ENCODE measurements around the gene MIGA1. TPM values are rescaled to one million over a fixed set of nuclear protein-coding genes. Genes with fewer than 3 reads are reported as not detected.

Gene MIGA1
- total and polyA plus RNA-seq, 2 of the 13 experiments (the other 11 are each of a cell fraction or from before 2014, with no cell fraction given), result 3.8 to 6.6 TPM

DNA sequence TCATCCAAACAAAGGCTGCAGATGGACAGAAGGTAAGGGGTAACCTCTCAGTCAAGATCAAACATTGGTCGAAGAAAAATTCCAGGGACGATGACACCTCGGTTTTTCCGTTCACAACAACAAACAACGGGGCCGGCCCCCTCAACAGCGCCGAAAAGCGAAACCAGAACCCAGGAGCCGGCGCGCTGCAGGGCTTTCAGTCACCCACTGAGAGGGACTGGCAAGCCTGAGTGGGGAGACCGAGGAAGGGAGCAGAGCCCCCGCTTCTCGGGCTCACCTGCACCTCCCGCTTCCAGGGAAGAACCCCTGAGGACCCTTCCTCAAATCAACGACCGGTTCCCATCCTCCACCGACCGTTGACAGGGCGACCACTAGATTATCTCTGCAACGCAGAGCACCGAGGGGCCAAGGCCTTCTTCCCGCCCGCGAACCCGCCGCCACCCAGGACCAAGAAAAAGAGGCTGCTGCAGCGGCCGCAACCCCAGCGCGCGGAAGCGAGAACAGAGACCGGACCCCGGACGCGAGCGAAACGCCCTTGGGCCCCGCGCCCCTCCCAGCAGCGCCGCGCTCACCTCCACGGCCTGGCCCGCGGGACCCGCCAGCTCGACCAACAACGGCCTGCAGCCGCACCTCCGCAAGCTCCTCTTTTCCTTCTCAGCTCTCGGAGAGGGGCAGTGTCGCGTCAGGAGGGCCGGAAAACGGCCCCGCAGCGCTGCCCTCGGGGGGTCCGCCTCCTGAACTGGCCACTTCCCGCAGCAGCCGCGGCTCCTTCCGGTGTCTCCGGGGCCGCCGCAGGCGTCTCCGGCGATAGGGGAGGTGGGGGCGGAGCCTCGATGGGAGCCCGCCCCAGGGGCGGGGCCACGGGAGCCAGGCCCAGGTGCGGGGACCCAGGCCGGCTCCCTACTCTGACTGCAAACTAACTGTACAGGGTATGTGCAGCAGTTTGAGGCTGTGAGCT is 20.1 kb upstream of the MIGA1 start, which contains the start of gene USP33 (continued):
- TF ChIP-seq FOSL1 (CRISPR knock-in tag; IDR thresholded peaks at IDR 0.05; ENCODE audit: borderline replicate concordance) (no peak), ZBTB3 (CRISPR knock-in tag; IDR thresholded peaks at IDR 0.05; ENCODE audit: borderline replicate concordance, low read depth) (no peak; the same call in 1 of the 2 replicates), ZNF30 (CRISPR knock-in tag; IDR thresholded peaks at IDR 0.05) (no peak), ZNF510 (CRISPR knock-in tag; IDR thresholded peaks at IDR 0.05; ENCODE audit: low read depth) (peak; percentile 56; the same call in 1 of the 2 replicates), GFI1 (CRISPR knock-in tag; IDR thresholded peaks at IDR 0.05; ENCODE audit: borderline replicate concordance) (no peak), ZNF17 (CRISPR knock-in tag; IDR thresholded peaks at IDR 0.05) (no peak), ZNF558 (CRISPR knock-in tag; IDR thresholded peaks at IDR 0.05; ENCODE audit: borderline replicate concordance) (0 out of 2 replicates have a peak, but pooled peaks have one; percentile 47), SRY (CRISPR knock-in tag; IDR thresholded peaks at IDR 0.05) (peak; percentile 82; the same call in 1 of the 2 replicates), RFX5 (IDR thresholded peaks at IDR 0.05; ENCODE audit: low read depth, low read length) (0 out of 2 replicates have a peak, but pooled peaks have one; percentile 19), SNRNP70 (IDR thresholded peaks at IDR 0.05; ENCODE audit: low read depth, low read length) (no peak), ZBTB38 (CRISPR knock-in tag; IDR thresholded peaks at IDR 0.05) (no peak; the same call in 1 of the 2 replicates), NCOR1 (IDR thresholded peaks at IDR 0.05; ENCODE audit: borderline replicate concordance, low read length) (no peak), RARA (CRISPR knock-in tag; IDR thresholded peaks at IDR 0.05) (peak; percentile 27; the same call in 1 of the 2 replicates), ZSCAN31 (CRISPR knock-in tag; IDR thresholded peaks at IDR 0.05; ENCODE audit: low read depth) (peak; percentile 51; the same call in 1 of the 2 replicates), KLF15 (CRISPR knock-in tag; IDR thresholded peaks at IDR 0.05; ENCODE audit: borderline replicate concordance) (no peak), NR2F2 (IDR thresholded peaks at IDR 0.05; ENCODE audit: borderline replicate concordance, low read depth) (no peak), EZH2 (conservative IDR thresholded peaks at IDR 0.05; ENCODE audit: low read depth, low read length) (no peak), ZNF296 (CRISPR knock-in tag; conservative IDR thresholded peaks at IDR 0.05) (no peak), ZNF672 (CRISPR knock-in tag; IDR thresholded peaks at IDR 0.05) (no peak), NR2F6 (IDR thresholded peaks at IDR 0.05) (no peak), NR2F6 (CRISPR knock-in tag; IDR thresholded peaks at IDR 0.05) (no peak), ZNF607 (CRISPR knock-in tag; IDR thresholded peaks at IDR 0.05; ENCODE audit: borderline replicate concordance) (no peak), ZNF552 (CRISPR knock-in tag; IDR thresholded peaks at IDR 0.05; ENCODE audit: borderline replicate concordance) (no peak), SIN3B (IDR thresholded peaks at IDR 0.05; ENCODE audit: low read length) (no peak), ZNF224 (CRISPR knock-in tag; IDR thresholded peaks at IDR 0.05) (no peak), ZFP90 (CRISPR knock-in tag; IDR thresholded peaks at IDR 0.05; ENCODE audit: borderline replicate concordance) (no peak; the same call in 1 of the 2 replicates)
- TF ChIP-seq, protein P1, sequence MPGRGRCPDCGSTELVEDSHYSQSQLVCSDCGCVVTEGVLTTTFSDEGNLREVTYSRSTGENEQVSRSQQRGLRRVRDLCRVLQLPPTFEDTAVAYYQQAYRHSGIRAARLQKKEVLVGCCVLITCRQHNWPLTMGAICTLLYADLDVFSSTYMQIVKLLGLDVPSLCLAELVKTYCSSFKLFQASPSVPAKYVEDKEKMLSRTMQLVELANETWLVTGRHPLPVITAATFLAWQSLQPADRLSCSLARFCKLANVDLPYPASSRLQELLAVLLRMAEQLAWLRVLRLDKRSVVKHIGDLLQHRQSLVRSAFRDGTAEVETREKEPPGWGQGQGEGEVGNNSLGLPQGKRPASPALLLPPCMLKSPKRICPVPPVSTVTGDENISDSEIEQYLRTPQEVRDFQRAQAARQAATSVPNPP (CRISPR knock-in tag; IDR thresholded peaks at IDR 0.05), result 0 out of 2 replicates have a peak, but pooled peaks have one; percentile 13
- TF ChIP-seq, protein P2, sequence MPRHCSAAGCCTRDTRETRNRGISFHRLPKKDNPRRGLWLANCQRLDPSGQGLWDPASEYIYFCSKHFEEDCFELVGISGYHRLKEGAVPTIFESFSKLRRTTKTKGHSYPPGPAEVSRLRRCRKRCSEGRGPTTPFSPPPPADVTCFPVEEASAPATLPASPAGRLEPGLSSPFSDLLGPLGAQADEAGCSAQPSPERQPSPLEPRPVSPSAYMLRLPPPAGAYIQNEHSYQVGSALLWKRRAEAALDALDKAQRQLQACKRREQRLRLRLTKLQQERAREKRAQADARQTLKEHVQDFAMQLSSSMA (CRISPR knock-in tag; IDR thresholded peaks at IDR 0.05), result no peak
- TF ChIP-seq, protein P3, sequence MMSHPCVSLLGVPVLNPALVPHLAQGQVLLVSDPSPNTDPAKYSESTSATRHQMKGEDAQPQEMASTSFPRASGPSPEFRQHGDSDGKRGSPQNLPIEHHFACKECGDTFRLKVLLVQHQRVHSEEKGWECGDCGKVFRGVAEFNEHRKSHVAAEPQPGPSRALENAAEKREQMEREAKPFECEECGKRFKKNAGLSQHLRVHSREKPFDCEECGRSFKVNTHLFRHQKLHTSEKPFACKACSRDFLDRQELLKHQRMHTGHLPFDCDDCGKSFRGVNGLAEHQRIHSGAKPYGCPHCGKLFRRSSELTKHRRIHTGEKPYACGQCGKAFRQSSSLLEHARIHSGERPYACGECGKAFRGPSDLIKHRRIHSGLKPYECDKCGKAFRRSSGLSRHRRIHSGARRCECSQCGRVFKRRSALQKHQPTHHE (CRISPR knock-in tag; IDR thresholded peaks at IDR 0.05; ENCODE audit: borderline replicate concordance), result no peak

Data from HepG2 (cell line).